OCI-LY7 (cell line): ENCODE data around the gene APLP1. TPM values are rescaled to one million over a fixed set of nuclear protein-coding genes. Genes with fewer than 3 reads are reported as not detected.
A peak's percentile ranks its signal among the peaks of the same experiment; 100 is the strongest.

Experiments
- BruUV-seq: library from RNA; stranded (reverse); fragments of 400-500 nt; replicated peaks from 2 replicates; lab custom pipeline; 2021; lab: Mats Ljungman, UMichigan
- CTCF ChIA-PET: fragments of 300-600 bp; sonication (Branson Sonifier 250); formaldehyde crosslinking; loops from one replicate; lab custom pipeline; 2022; ENCODE audit warnings: antibody characterized with exemption; ENCODE audit not compliant: unreplicated experiment; lab: Charles Lee
- POLR2A ChIA-PET: fragments of 300-600 bp; sonication (Branson Sonifier 250); formaldehyde crosslinking; loops from one replicate; lab custom pipeline; 2022; ENCODE audit warnings: antibody characterized with exemption; lab: Charles Lee
- DNase-seq: peaks from one replicate; pipeline ENCODE4 v3.0.0-alpha.2; 2015; ENCODE audit warnings: low spot score
- H2AFZ ChIP-seq: fragments of 200-600 bp; sonication (generic), shearing (Covaris generic); 2 replicates; pipeline ENCODE4 v1.6.1; 2014; ENCODE audit warnings: mild to moderate bottlenecking, antibody characterized with exemption, low read length, moderate library complexity
- H3K27ac ChIP-seq: fragments of 200-600 bp; sonication (generic); 2 replicates; pipeline ENCODE4 v1.5.1; 2014; ENCODE audit warnings: mixed run types, low read depth, mild to moderate bottlenecking, moderate library complexity, low read length, inconsistent platforms; ENCODE audit not compliant: poor library complexity, severe bottlenecking
- H3K36me3 ChIP-seq: fragments of 200-600 bp; sonication (generic); 2 replicates; pipeline ENCODE4 v1.6.1; 2014; ENCODE audit warnings: mild to moderate bottlenecking, antibody characterized with exemption, low read length, moderate library complexity, mixed read lengths; ENCODE audit not compliant: insufficient read depth
- H3K4me1 ChIP-seq: fragments of 200-600 bp; sonication (generic); 2 replicates; pipeline ENCODE4 v1.5.1; 2014; ENCODE audit warnings: mild to moderate bottlenecking, low read length; ENCODE audit not compliant: insufficient read depth, poor library complexity, severe bottlenecking
- H3K4me2 ChIP-seq: fragments of 200-600 bp; sonication (generic); 2 replicates; pipeline ENCODE4 v1.6.1; 2014; ENCODE audit warnings: mild to moderate bottlenecking, low read length
- H3K4me3 ChIP-seq: fragments of 200-600 bp; sonication (generic); 2 replicates; pipeline ENCODE4 v1.5.1; 2014; ENCODE audit warnings: mild to moderate bottlenecking, low read depth, low read length; ENCODE audit not compliant: poor library complexity, severe bottlenecking
- H3K79me2 ChIP-seq: fragments of 200-600 bp; sonication (generic); 2 replicates; pipeline ENCODE4 v1.6.1; 2016; ENCODE audit warnings: low read depth, mild to moderate bottlenecking, low read length, moderate library complexity, mixed read lengths; ENCODE audit not compliant: insufficient read depth
- H3K9me2 ChIP-seq: fragments of 200-600 bp; sonication (generic); 2 replicates; pipeline ENCODE4 v1.6.1; 2016; ENCODE audit warnings: mild to moderate bottlenecking, low read length, mixed read lengths; ENCODE audit not compliant: insufficient read depth
- H3K9me3 ChIP-seq: fragments of 200-600 bp; sonication (generic); 2 replicates; pipeline ENCODE4 v1.6.1; 2014; ENCODE audit warnings: mild to moderate bottlenecking, mixed run types, low read length, mixed read lengths
- H4K20me1 ChIP-seq: fragments of 200-600 bp; sonication (generic); 2 replicates; pipeline ENCODE4 v1.6.1; 2014; ENCODE audit warnings: mild to moderate bottlenecking, antibody characterized with exemption, low read length, moderate library complexity, mixed read lengths; ENCODE audit not compliant: insufficient read depth
- EZH2phosphoT487 ChIP-seq: fragments of 200-600 bp; sonication (generic); IDR thresholded peaks from 2 replicates; pipeline ENCODE4 v1.6.1; 2018; ENCODE audit warnings: low read depth, borderline replicate concordance, mild to moderate bottlenecking, mixed run types, antibody characterized with exemption, low read length, moderate library complexity, mixed read lengths
- intact Hi-C: fragments of 100-400 bp; cut with micrococcal nuclease; formaldehyde crosslinking; loops from one replicate; pipeline ENCODE4 v1.10.0; 2022; ENCODE audit not compliant: unreplicated experiment
- total RNA-seq, 2 experiments: library from RNA; depleted of rRNA in 1 of 2; stranded (reverse); fragments of >200 nt in 1 of 2; shearing (Covaris generic) in 1 of 2; gene quantifications; 2 replicates each; pipeline ENCODE4 v1.2.3, GENCODE V29; 2014 to 2022
- TF ChIP-seq, protein P1 (sequence below): fragments of 200-600 bp; sonication (generic); conservative IDR thresholded peaks from 2 replicates; pipeline ENCODE4 v1.5.1; 2014; ENCODE audit warnings: mild to moderate bottlenecking, antibody characterized with exemption, low read length, moderate library complexity, mixed read lengths

APLP1 gene
- total RNA-seq, 2 experiments from 2014 or later: 0.13 to 1.2 TPM

DNA sequence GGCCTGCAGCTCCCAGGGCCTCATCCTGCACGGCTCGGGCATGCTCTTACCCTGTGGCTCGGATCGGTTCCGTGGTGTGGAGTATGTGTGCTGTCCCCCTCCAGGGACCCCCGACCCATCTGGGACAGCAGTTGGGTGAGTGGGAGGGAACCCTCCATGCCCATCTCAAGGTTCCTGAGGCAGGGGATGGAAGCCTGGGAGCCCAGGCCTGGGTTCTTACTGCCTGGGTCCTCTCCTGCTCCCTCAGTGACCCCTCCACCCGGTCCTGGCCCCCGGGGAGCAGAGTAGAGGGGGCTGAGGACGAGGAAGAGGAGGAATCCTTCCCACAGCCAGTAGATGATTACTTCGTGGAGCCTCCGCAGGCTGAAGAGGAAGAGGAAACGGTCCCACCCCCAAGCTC lies 3.2 kb downstream of the APLP1 start:
- intact Hi-C loops: no loop called here
- CTCF ChIA-PET: no interaction called here
- Histone ChIP-seq H3K9me2 (no peaks in the 10 kb centered on the region), H3K9me3 (no peaks in the 10 kb centered on the region), H3K27ac (no peak overlapping the region), H3K4me1 (peaks cover 17% of the 10 kb centered on the region), H2AFZ (no peak overlapping the region), H3K4me2 (no peak overlapping the region), H3K4me3 (no peak overlapping the region), H3K79me2 (no peaks in the 10 kb centered on the region), H4K20me1 (no peaks in the 10 kb centered on the region; the same call in 1 of the 2 replicates), H3K36me3 (no peaks in the 10 kb centered on the region)
- DNase-seq: no peak
- BruUV-seq: no TSS peak
- POLR2A ChIA-PET: no interaction called here
- TF ChIP-seq EZH2phosphoT487: no peak
- TF ChIP-seq, protein P1, sequence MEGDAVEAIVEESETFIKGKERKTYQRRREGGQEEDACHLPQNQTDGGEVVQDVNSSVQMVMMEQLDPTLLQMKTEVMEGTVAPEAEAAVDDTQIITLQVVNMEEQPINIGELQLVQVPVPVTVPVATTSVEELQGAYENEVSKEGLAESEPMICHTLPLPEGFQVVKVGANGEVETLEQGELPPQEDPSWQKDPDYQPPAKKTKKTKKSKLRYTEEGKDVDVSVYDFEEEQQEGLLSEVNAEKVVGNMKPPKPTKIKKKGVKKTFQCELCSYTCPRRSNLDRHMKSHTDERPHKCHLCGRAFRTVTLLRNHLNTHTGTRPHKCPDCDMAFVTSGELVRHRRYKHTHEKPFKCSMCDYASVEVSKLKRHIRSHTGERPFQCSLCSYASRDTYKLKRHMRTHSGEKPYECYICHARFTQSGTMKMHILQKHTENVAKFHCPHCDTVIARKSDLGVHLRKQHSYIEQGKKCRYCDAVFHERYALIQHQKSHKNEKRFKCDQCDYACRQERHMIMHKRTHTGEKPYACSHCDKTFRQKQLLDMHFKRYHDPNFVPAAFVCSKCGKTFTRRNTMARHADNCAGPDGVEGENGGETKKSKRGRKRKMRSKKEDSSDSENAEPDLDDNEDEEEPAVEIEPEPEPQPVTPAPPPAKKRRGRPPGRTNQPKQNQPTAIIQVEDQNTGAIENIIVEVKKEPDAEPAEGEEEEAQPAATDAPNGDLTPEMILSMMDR: no peak

DNA sequence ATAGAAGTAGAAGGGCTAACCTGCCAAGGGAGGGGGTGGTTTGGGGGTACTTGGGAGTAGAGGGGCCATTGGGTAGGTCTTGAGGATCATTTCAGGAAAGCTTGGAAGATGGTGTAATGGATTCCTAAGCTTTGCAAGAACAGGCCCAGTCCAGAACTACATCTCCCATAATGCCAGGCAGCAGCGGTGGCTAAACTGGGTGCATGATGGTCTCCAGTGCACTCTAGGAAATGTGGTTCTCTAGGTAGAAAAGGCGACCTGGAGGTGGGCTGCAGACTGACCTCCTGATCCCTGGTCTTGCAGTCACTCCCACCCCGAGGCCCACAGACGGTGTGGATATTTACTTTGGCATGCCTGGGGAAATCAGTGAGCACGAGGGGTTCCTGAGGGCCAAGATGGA lies 3.8 kb downstream of the APLP1 start:
- intact Hi-C loops: no loop called here

GRCh38 chr19:35874392-35874930 lies 6.1 kb downstream of the APLP1 start:
- peaks cover 8% of the 10 kb centered on the region for H3K4me1 ChIP-seq
- H3K79me2 ChIP-seq: no peaks in the 10 kb centered on the region
- ChIA-PET POLR2A (no interaction called here), CTCF (no interaction called here)
- DNase-seq: no peak
- no TSS peak for BruUV-seq
- H3K9me3 ChIP-seq: no peaks in the 10 kb centered on the region
- H2AFZ ChIP-seq: no peak overlapping the region
- no peak overlapping the region for H3K4me2 ChIP-seq
- H3K9me2 ChIP-seq: no peaks in the 10 kb centered on the region
- H3K27ac ChIP-seq: no peak overlapping the region
- H3K36me3 ChIP-seq: no peaks in the 10 kb centered on the region
- TF ChIP-seq, protein P1: no peak
- no peak for TF ChIP-seq EZH2phosphoT487
- H3K4me3 ChIP-seq: no peak overlapping the region
- no peaks in the 10 kb centered on the region; the same call in 1 of the 2 replicates for H4K20me1 ChIP-seq
- intact Hi-C loops: no loop called here

More for the DNA sequence above, 3.8 kb downstream of the APLP1 start:
- Histone ChIP-seq H3K9me2 (no peaks in the 10 kb centered on the region), H3K4me3 (no peak overlapping the region), H3K9me3 (no peaks in the 10 kb centered on the region), H3K79me2 (no peaks in the 10 kb centered on the region), H4K20me1 (no peaks in the 10 kb centered on the region; the same call in 1 of the 2 replicates), H3K27ac (no peak overlapping the region), H3K4me1 (peaks cover 17% of the 10 kb centered on the region), H2AFZ (no peak overlapping the region), H3K36me3 (no peaks in the 10 kb centered on the region), H3K4me2 (no peak overlapping the region)
- ChIA-PET CTCF (no interaction called here), POLR2A (interaction anchor here (0.6 kb wide), 1 partner anchor 76 kb away, joined by 4 read pairs; no protein-coding TSS in a partner anchor)
- DNase-seq: peak; percentile 24
- no peak for TF ChIP-seq EZH2phosphoT487
- TF ChIP-seq, protein P1: no peak
- BruUV-seq: no TSS peak
